Measurements from ENCODE around the gene ZNF112.

Gene ZNF112

GRCh38 chr19:44280916-44281315, 75.6 kb downstream of the ZNF112 start:
- DNase-seq (ENCODE audit: low read depth): no peak

GRCh38 chr19:44278181-44278690, 78.2 kb downstream of the ZNF112 start:
- peak; percentile 40 for DNase-seq (ENCODE audit: low read depth)

- no peak for DNase-seq (ENCODE audit: low read depth)
Measured at GRCh38 chr19:44277331-44277730, 79.1 kb downstream of the ZNF112 start.

All from HS-5 (cell line).